Measurements from ENCODE around the gene KLF8. TPM values are rescaled to one million over a fixed set of nuclear protein-coding genes. Genes with fewer than 3 reads are reported as not detected.

The KLF8 gene
- total RNA-seq, 1 experiment from 2014 or later = 1.2 TPM

- no TSS peak for BruUV-seq (replicated peaks)
- H3K4me1 ChIP-seq (ENCODE audit: control insufficient read depth in 1 of 2, insufficient read depth in 2 of 2, low read length in 2 of 2) = no peaks in the 10 kb centered on the region
- no peak overlapping the region for H3K4me2 ChIP-seq (ENCODE audit: low read length)
- H3K9ac ChIP-seq (ENCODE audit: low read length) = no peak overlapping the region
- no peaks in the 10 kb centered on the region for H3K9me3 ChIP-seq (ENCODE audit: control insufficient read depth in 1 of 2, insufficient read depth in 1 of 2, low read depth in 1 of 2, low read length in 2 of 2)
- TF ChIP-seq ZNF274 (IDR thresholded peaks at IDR 0.05; ENCODE audit: low read depth, low read length) (no peak), YY1 (IDR thresholded peaks at IDR 0.05; ENCODE audit: extremely low read depth, insufficient replicate concordance, low read depth, low read length) (no peak), SIN3A (IDR thresholded peaks at IDR 0.05; ENCODE audit: low read depth) (no peak), TCF7L2 (IDR thresholded peaks at IDR 0.05; ENCODE audit: borderline replicate concordance, extremely low read depth, insufficient read depth, insufficient read length) (no peak), ZBTB33 (IDR thresholded peaks at IDR 0.05; ENCODE audit: extremely low read depth, insufficient replicate concordance, low read length) (no peak), EZH2 (IDR thresholded peaks at IDR 0.05) (no peak), FOSL1 (IDR thresholded peaks at IDR 0.05; ENCODE audit: low read depth) (no peak), EZH2phosphoT487 (IDR thresholded peaks at IDR 0.05; ENCODE audit: borderline replicate concordance) (no peak), CEBPB (IDR thresholded peaks at IDR 0.05; ENCODE audit: low read depth) (no peak), POLR2AphosphoS5 (IDR thresholded peaks at IDR 0.05; ENCODE audit: low read depth, low read length) (no peak), SRF (IDR thresholded peaks at IDR 0.05; ENCODE audit: low read depth) (no peak), JUND (IDR thresholded peaks at IDR 0.05) (no peak), EGR1 (IDR thresholded peaks at IDR 0.05; ENCODE audit: low read depth) (no peak), CTCF (IDR thresholded peaks at IDR 0.05 in 2 of 3, conservative IDR thresholded peaks at IDR 0.05 in 1 of 3; ENCODE audit: borderline replicate concordance in 1 of 3, insufficient read depth in 1 of 3, low read depth in 2 of 3, low read length in 2 of 3) (no peak), ELF1 (IDR thresholded peaks at IDR 0.05; ENCODE audit: borderline replicate concordance, low read depth) (no peak), SP1 (IDR thresholded peaks at IDR 0.05; ENCODE audit: low read depth) (no peak), CBX3 (IDR thresholded peaks at IDR 0.05; ENCODE audit: low read depth) (no peak)
- POLR2A ChIA-PET = no interaction called here
- H3K36me3 ChIP-seq (ENCODE audit: control insufficient read depth in 1 of 2, insufficient read depth in 2 of 2, low read length in 2 of 2) = no peaks in the 10 kb centered on the region
- no peak overlapping the region for H2AFZ ChIP-seq (ENCODE audit: low read depth, low read length, poor library complexity, severe bottlenecking)
- no peaks in the 10 kb centered on the region for H3K9me2 ChIP-seq (ENCODE audit: insufficient read depth)
- no peaks in the 10 kb centered on the region for H4K20me1 ChIP-seq (ENCODE audit: insufficient read depth)
- DNase-seq (ENCODE audit: low read depth, low spot score) (no peak), ATAC-seq (no peak)
- H3K27me3 ChIP-seq (ENCODE audit: insufficient read depth, low read length) = no peaks in the 10 kb centered on the region
- intact Hi-C loops (cut with micrococcal nuclease) = no loop called here
- H3K27ac ChIP-seq (ENCODE audit: low read depth, low read length) = no peak overlapping the region
- H3K79me2 ChIP-seq (ENCODE audit: insufficient read depth, low read length) = no peaks in the 10 kb centered on the region
- CTCF ChIA-PET = no interaction called here
- RAD21 ChIA-PET (ENCODE audit: low non-redundant PET in 1 of 2, low total read pairs in 2 of 2, uncharacterized antibody in 2 of 2, unreplicated experiment in 2 of 2) = no interaction called here
- no peak overlapping the region for H3K4me3 ChIP-seq (replicated peaks in 1 of 2; ENCODE audit: low read depth in 1 of 2, low read length in 2 of 2)
Observed at GRCh38 chrX:56253832-56254703, 21.9 kb downstream of the KLF8 start.

All from HCT116 (cell line).